GM18526 (cell line): ENCODE results near the gene NNMT.

Source experiments
- POLR2A ChIP-seq: IDR thresholded peaks from 3 replicates; pipeline ENCODE4 v1.6.1; 2011; ENCODE audit not compliant: insufficient read length; ENCODE audit errors: extremely low read depth

Gene NNMT

GRCh38 chr11:114330373-114330772 lies 34.2 kb downstream of the NNMT start:
- no peak for TF ChIP-seq POLR2A

GRCh38 chr11:114340311-114341131 lies 44.3 kb downstream of the NNMT start:
- no peak for TF ChIP-seq POLR2A

- TF ChIP-seq POLR2A, result no peak
These were observed 46.3 kb downstream of the NNMT start for GRCh38 chr11:114342476-114342875.

GRCh38 chr11:114343020-114343419 lies 46.8 kb downstream of the NNMT start:
- TF ChIP-seq POLR2A, result no peak

- TF ChIP-seq POLR2A, result no peak
These were observed 47.3 kb downstream of the NNMT start for GRCh38 chr11:114343493-114343892.

- no peak for TF ChIP-seq POLR2A
These were observed 48.3 kb downstream of the NNMT start for GRCh38 chr11:114344494-114344893.

- TF ChIP-seq POLR2A, result no peak
These were observed 49.5 kb downstream of the NNMT start for GRCh38 chr11:114345575-114346222.

GRCh38 chr11:114346709-114347141 lies 50.5 kb downstream of the NNMT start:
- TF ChIP-seq POLR2A, result no peak

- no peak for TF ChIP-seq POLR2A
These were observed 52.3 kb downstream of the NNMT start for GRCh38 chr11:114348200-114349191.

- TF ChIP-seq POLR2A, result no peak
These were observed 53.8 kb downstream of the NNMT start for GRCh38 chr11:114350022-114350421.

GRCh38 chr11:114353443-114353842 lies 57.2 kb downstream of the NNMT start:
- TF ChIP-seq POLR2A, result no peak

- no peak for TF ChIP-seq POLR2A
These were observed 57.9 kb downstream of the NNMT start for GRCh38 chr11:114354076-114354475.

- TF ChIP-seq POLR2A, result no peak
These were observed 62.5 kb downstream of the NNMT start for GRCh38 chr11:114358716-114359115.

- TF ChIP-seq POLR2A, result no peak
These were observed 63.1 kb downstream of the NNMT start for GRCh38 chr11:114359342-114359741.

GRCh38 chr11:114362326-114362725 lies 66.1 kb downstream of the NNMT start:
- TF ChIP-seq POLR2A, result no peak
